Measurements from ENCODE around the gene PSME1. TPM values are rescaled to one million over a fixed set of nuclear protein-coding genes. Genes with fewer than 3 reads are reported as not detected.

Gene PSME1
- total and polyA plus RNA-seq, 2 experiments from 2014 or later = 61.1 to 215 TPM

GRCh38 chr14:24172871-24173281, 36.9 kb downstream of the PSME1 start:
- Mint-ChIP-seq H3K27me3 (ENCODE audit: insufficient read depth, low read depth, poor library complexity) (peaks cover 21% of the 10 kb centered on the region), H3K4me3 (peak overlapping the region; percentile 87), H3K4me1 (peaks cover 4% of the 10 kb centered on the region; the same call in 1 of the 3 replicates), H3K36me3 (ENCODE audit: low read depth) (peaks cover 18% of the 10 kb centered on the region), H3K27ac (no peak overlapping the region), H3K9me3 (no peaks in the 10 kb centered on the region)
- ATAC-seq (no peak), DNase-seq (ENCODE audit: low spot score) (no peak)
- Histone ChIP-seq H3K79me2 (replicated peaks; ENCODE audit: insufficient read depth) (no peaks in the 10 kb centered on the region), H3K4me3 (peak overlapping the region; percentile 81), H3K4me2 (peak overlapping the region; percentile 100), H2AFZ (no peak overlapping the region; the same call in 1 of the 2 replicates), H3K4me1 (ENCODE audit: insufficient read depth) (0 out of 2 replicates have a peak, but pooled peaks cover 3% of the 10 kb centered on the region), H3K27ac (ENCODE audit: low read depth) (no peak overlapping the region), H3K27me3 (ENCODE audit: insufficient read depth) (no peaks in the 10 kb centered on the region), H3K36me3 (ENCODE audit: insufficient read depth) (no peaks in the 10 kb centered on the region), H4K20me1 (replicated peaks; ENCODE audit: insufficient read depth) (no peaks in the 10 kb centered on the region; the same call in 1 of the 2 replicates), H3K9me2 (ENCODE audit: insufficient read depth) (no peaks in the 10 kb centered on the region), H3F3A (replicated peaks; ENCODE audit: low read depth) (peaks cover 7% of the 10 kb centered on the region; the same call in 1 of the 2 replicates)
- no peak for TF ChIP-seq ZNF114 (CRISPR knock-in tag; IDR thresholded peaks at IDR 0.05)
- TF ChIP-seq, protein P1, sequence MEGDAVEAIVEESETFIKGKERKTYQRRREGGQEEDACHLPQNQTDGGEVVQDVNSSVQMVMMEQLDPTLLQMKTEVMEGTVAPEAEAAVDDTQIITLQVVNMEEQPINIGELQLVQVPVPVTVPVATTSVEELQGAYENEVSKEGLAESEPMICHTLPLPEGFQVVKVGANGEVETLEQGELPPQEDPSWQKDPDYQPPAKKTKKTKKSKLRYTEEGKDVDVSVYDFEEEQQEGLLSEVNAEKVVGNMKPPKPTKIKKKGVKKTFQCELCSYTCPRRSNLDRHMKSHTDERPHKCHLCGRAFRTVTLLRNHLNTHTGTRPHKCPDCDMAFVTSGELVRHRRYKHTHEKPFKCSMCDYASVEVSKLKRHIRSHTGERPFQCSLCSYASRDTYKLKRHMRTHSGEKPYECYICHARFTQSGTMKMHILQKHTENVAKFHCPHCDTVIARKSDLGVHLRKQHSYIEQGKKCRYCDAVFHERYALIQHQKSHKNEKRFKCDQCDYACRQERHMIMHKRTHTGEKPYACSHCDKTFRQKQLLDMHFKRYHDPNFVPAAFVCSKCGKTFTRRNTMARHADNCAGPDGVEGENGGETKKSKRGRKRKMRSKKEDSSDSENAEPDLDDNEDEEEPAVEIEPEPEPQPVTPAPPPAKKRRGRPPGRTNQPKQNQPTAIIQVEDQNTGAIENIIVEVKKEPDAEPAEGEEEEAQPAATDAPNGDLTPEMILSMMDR (conservative IDR thresholded peaks at IDR 0.05; ENCODE audit: low read depth in 2 of 2) = no peak
- TF ChIP-seq EZH2 (IDR thresholded peaks at IDR 0.05; ENCODE audit: low read depth, unreplicated experiment) = no peak
- TF ChIP-seq, protein P2, sequence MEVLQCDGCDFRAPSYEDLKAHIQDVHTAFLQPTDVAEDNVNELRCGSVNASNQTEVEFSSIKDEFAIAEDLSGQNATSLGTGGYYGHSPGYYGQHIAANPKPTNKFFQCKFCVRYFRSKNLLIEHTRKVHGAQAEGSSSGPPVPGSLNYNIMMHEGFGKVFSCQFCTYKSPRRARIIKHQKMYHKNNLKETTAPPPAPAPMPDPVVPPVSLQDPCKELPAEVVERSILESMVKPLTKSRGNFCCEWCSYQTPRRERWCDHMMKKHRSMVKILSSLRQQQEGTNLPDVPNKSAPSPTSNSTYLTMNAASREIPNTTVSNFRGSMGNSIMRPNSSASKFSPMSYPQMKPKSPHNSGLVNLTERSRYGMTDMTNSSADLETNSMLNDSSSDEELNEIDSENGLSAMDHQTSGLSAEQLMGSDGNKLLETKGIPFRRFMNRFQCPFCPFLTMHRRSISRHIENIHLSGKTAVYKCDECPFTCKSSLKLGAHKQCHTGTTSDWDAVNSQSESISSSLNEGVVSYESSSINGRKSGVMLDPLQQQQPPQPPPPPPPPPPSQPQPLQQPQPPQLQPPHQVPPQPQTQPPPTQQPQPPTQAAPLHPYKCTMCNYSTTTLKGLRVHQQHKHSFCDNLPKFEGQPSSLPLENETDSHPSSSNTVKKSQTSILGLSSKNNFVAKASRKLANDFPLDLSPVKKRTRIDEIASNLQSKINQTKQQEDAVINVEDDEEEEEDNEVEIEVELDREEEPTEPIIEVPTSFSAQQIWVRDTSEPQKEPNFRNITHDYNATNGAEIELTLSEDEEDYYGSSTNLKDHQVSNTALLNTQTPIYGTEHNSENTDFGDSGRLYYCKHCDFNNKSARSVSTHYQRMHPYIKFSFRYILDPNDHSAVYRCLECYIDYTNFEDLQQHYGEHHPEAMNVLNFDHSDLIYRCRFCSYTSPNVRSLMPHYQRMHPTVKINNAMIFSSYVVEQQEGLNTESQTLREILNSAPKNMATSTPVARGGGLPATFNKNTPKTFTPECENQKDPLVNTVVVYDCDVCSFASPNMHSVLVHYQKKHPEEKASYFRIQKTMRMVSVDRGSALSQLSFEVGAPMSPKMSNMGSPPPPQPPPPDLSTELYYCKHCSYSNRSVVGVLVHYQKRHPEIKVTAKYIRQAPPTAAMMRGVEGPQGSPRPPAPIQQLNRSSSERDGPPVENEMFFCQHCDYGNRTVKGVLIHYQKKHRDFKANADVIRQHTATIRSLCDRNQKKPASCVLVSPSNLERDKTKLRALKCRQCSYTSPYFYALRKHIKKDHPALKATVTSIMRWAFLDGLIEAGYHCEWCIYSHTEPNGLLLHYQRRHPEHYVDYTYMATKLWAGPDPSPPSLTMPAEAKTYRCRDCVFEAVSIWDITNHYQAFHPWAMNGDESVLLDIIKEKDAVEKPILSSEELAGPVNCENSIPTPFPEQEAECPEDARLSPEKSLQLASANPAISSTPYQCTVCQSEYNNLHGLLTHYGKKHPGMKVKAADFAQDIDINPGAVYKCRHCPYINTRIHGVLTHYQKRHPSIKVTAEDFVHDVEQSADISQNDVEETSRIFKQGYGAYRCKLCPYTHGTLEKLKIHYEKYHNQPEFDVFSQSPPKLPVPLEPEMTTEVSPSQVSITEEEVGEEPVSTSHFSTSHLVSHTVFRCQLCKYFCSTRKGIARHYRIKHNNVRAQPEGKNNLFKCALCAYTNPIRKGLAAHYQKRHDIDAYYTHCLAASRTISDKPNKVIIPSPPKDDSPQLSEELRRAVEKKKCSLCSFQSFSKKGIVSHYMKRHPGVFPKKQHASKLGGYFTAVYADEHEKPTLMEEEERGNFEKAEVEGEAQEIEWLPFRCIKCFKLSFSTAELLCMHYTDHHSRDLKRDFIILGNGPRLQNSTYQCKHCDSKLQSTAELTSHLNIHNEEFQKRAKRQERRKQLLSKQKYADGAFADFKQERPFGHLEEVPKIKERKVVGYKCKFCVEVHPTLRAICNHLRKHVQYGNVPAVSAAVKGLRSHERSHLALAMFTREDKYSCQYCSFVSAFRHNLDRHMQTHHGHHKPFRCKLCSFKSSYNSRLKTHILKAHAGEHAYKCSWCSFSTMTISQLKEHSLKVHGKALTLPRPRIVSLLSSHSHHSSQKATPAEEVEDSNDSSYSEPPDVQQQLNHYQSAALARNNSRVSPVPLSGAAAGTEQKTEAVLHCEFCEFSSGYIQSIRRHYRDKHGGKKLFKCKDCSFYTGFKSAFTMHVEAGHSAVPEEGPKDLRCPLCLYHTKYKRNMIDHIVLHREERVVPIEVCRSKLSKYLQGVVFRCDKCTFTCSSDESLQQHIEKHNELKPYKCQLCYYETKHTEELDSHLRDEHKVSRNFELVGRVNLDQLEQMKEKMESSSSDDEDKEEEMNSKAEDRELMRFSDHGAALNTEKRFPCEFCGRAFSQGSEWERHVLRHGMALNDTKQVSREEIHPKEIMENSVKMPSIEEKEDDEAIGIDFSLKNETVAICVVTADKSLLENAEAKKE (CRISPR knock-in tag; IDR thresholded peaks at IDR 0.05) = no peak
- TF ChIP-seq POLR2AphosphoS5 (IDR thresholded peaks at IDR 0.05; ENCODE audit: low read depth) = no peak
